Prostate gland (tissue), 2 donors: ENCODE results near the gene CDKN2B. TPM values are rescaled to one million over a fixed set of nuclear protein-coding genes. Genes with fewer than 3 reads are reported as not detected.

Experiments
- DNase-seq: peaks from one replicate; pipeline ENCODE4 v3.0.0-alpha.2; 2019; ENCODE audit warnings: low spot score
- H3K27ac ChIP-seq, 2 donors: fragments of 200-600 bp; sonication (generic); 2 replicates each; pipeline ENCODE4 v1.5.1; 2017 to 2019
- H3K27me3 ChIP-seq: fragments of 200-600 bp; sonication (generic); replicated peaks from 2 replicates; pipeline ENCODE4 v1.5.1; 2019; ENCODE audit not compliant: insufficient read depth
- H3K36me3 ChIP-seq, 2 donors: fragments of 200-600 bp; sonication (generic); 1 replicate in 1 of 2; 2 replicates in 1 of 2; pipeline versions ENCODE4 v1.5.1 to v1.8.1; 2017 to 2019
- H3K4me1 ChIP-seq: fragments of 200-600 bp; sonication (generic); replicated peaks from 2 replicates; pipeline ENCODE4 v1.5.1; 2019
- H3K4me3 ChIP-seq, 2 donors: fragments of 200-600 bp; sonication (generic); 2 replicates each; pipeline ENCODE4 v1.5.1; 2017 to 2019
- H3K9me3 ChIP-seq: fragments of 200-600 bp; sonication (generic); 2 replicates; pipeline ENCODE4 v1.5.1; 2017
- POLR2A ChIP-seq: fragments of 450-650 bp; IDR thresholded peaks from one replicate; pipeline ENCODE4 v1.6.1; 2016; ENCODE audit warnings: antibody characterized with exemption, mild to moderate bottlenecking
- POLR2AphosphoS5 ChIP-seq: sonication (generic); formaldehyde crosslinking; IDR thresholded peaks from one replicate; pipeline ENCODE4 v1.6.1; 2017; ENCODE audit warnings: antibody characterized with exemption
- WGBS: methylation state at CpG from one replicate; pipeline ENCODE4 v1.1.5; 2018; 5-methylcytosine and 5-hydroxymethylcytosine counted together
- intact Hi-C: fragments of 100-400 bp; cut with DNase I; formaldehyde crosslinking; loops from one replicate; pipeline ENCODE4 v1.14.2; 2022
- total RNA-seq, 2 donors: library from RNA; depleted of rRNA; stranded (reverse); fragments of >200 nt; gene quantifications; one replicate each; pipeline ENCODE4 v1.1.0, GENCODE V29; 2016
- TF ChIP-seq, protein P1 (sequence below), 4 experiments: fragments of 200-600 bp in 2 of 4; fragments of 450-650 bp in 2 of 4; sonication (generic) in 2 of 4; IDR thresholded peaks; 1 replicate in 3 of 4; 2 replicates in 1 of 4; pipeline ENCODE4 v1.5.1; 2016 to 2019; ENCODE audit warnings: antibody characterized with exemption in 4 of 4, mild to moderate bottlenecking in 2 of 4, moderate library complexity in 2 of 4

CDKN2B gene
- total RNA-seq, 2 donors from 2014 or later = 5.4 to 8.8 TPM

DNA sequence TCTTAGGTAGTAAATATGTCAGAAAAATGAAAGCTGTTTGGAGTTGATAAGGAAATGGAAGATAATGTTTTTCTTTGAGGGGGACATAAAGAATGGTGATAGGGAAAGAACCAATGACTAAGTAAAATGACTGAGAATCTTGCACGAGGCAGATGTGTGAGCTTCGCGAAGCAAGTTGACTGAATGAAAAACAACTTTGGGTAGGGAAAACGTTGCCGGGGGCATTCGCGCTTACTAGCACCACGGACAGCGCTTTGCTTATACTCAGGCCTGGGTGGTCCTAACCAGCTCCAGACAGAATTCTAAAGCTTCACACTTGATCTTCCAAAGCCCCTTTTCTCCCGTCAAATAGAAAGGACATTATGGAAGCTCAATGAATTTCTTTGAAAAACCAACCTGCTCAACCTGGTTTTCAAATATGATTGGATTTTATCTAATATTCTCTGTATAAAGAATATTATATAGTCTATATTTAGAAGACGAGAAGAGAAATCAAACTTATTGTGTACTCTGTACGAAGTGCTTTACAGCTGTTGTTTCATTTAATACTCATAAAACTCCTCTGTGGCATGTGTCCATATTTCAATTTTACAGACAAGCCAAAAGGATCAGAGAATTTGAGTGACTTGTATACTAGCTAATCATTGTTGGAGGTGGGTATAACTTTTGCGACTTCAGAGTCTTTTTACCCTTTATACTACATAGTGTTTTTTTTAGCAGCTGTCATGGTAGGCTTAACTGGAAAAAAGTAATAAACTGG is 1.9 kb upstream of the CDKN2B start:
- TF ChIP-seq POLR2AphosphoS5 = no peak
- TF ChIP-seq POLR2A = no peak
- TF ChIP-seq, protein P1, sequence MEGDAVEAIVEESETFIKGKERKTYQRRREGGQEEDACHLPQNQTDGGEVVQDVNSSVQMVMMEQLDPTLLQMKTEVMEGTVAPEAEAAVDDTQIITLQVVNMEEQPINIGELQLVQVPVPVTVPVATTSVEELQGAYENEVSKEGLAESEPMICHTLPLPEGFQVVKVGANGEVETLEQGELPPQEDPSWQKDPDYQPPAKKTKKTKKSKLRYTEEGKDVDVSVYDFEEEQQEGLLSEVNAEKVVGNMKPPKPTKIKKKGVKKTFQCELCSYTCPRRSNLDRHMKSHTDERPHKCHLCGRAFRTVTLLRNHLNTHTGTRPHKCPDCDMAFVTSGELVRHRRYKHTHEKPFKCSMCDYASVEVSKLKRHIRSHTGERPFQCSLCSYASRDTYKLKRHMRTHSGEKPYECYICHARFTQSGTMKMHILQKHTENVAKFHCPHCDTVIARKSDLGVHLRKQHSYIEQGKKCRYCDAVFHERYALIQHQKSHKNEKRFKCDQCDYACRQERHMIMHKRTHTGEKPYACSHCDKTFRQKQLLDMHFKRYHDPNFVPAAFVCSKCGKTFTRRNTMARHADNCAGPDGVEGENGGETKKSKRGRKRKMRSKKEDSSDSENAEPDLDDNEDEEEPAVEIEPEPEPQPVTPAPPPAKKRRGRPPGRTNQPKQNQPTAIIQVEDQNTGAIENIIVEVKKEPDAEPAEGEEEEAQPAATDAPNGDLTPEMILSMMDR (IDR thresholded peaks at IDR 0.05) = no peak
- no peak for DNase-seq
- intact Hi-C loops = no loop called here

DNA sequence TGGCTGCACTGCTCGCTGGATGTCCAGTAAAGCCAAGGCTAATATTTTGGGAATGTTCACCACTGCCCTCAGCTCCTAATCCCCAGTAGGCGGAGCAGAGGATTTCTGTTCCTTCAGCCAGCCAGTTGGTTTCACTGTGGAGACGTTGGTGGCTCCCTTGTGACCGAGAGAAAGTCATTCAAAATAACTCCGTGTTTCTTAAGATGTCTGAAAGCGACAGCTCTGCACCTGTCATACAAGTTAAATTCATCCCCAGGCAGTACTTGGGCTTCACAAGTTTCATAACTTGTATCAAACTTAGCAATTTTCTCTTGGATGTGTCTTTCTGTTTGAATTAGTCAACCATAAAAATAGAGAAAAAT is 382 bp upstream of the CDKN2B start:
- no peak for TF ChIP-seq POLR2A
- TF ChIP-seq, protein P1 (IDR thresholded peaks at IDR 0.05) = peak in 2 of 4 experiments; percentile 24 to 36
- intact Hi-C loops = loop anchor here (5.0 to 10.0 kb wide), 2 partner anchors 197 to 675 kb away; partner anchors contain the start of gene KLHL9
- peaks cover 8% of the 10 kb centered on the region for H3K27me3 ChIP-seq
- no peak for DNase-seq
- WGBS = 5% methylated on average over 6 of the region's 6 CpGs
- peak overlapping the region; percentile 49 to 66 for H3K4me3 ChIP-seq
- H3K27ac ChIP-seq = peak overlapping the region; percentile 89 to 92
- no peaks in the 10 kb centered on the region for H3K36me3 ChIP-seq
- H3K4me1 ChIP-seq = no peaks in the 10 kb centered on the region
- no peaks in the 10 kb centered on the region for H3K9me3 ChIP-seq

More for the DNA sequence above, 1.9 kb upstream of the CDKN2B start:
- no peaks in the 10 kb centered on the region for H3K9me3 ChIP-seq
- no peaks in the 10 kb centered on the region for H3K36me3 ChIP-seq
- WGBS = 14% methylated on average over 13 of the region's 13 CpGs
- H3K27me3 ChIP-seq = peaks cover 3% of the 10 kb centered on the region
- no peak overlapping the region for H3K27ac ChIP-seq
- no peak overlapping the region for H3K4me3 ChIP-seq
- H3K4me1 ChIP-seq = no peaks in the 10 kb centered on the region

DNA sequence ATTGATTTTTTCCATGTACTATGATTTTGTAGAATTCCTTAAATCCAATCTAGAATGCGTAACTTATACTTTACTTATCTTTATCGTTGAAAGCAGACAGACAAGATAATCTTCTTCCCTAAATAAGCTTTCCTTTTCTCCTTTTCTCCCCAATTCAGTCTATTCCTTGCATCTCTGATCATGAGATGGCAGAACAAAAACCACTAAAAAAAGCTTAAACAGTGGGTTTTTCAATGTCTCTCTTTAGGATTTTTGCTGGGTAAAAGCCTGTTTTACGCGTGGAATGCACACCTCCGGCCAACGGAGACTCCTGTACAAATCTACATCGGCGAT is 755 bp downstream of the CDKN2B start:
- Histone ChIP-seq H3K4me3 (peak overlapping the region; percentile 49 to 66), H3K27me3 (peaks cover 8% of the 10 kb centered on the region), H3K4me1 (no peaks in the 10 kb centered on the region), H3K36me3 (no peaks in the 10 kb centered on the region), H3K9me3 (no peaks in the 10 kb centered on the region), H3K27ac (peak overlapping the region; percentile 89 to 92)
- intact Hi-C loops = loop anchor here (5.0 to 10.0 kb wide), 2 partner anchors 196 to 674 kb away; partner anchors contain the start of gene KLHL9
- no peak for DNase-seq
- WGBS = 5% methylated on average over 8 of the region's 8 CpGs
- TF ChIP-seq POLR2AphosphoS5 (no peak), POLR2A (no peak)
- TF ChIP-seq, protein P1 (IDR thresholded peaks at IDR 0.05) = no peak

DNA sequence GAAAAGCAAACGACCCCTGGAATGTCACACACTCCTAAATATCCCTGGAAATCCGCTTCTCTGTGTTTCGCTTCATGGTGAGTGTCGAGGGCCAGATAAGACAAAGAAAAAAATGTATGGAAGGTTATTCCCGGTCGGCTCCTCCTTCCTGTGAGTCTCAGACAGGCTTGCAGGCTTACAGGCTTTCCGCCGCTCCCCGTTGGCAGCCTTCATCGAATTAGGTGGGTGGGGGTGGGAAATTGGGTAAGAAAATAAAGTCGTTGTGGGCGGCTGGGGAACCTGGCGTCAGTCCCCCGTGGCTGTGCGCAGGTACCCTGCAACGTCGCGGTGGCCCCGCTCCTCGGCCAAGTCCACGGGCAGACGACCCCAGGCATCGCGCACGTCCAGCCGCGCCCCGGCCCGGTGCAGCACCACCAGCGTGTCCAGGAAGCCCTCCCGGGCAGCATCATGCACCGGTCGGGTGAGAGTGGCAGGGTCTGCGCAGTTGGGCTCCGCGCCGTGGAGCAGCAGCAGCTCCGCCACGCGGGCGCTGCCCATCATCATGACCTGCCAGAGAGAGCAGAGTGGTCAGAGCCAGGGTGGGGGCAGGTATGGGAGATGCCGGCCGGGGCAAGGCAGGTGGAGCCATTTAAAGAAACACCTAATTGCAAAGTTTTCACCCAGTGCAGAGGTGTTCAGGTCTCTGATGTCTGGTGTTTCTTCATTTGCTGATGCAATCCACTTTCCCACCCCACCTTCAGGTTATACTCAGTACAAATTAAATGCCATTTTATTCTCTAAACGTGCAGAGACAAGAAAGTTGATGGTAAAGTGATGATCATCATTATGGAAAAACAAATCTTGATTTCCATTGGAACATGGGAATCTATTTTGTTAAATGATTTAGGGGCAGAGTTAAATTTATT is 3.2 kb downstream of the CDKN2B start:
- intact Hi-C loops = loop anchor here (5.0 to 10.0 kb wide), 2 partner anchors 194 to 671 kb away; partner anchors contain the start of gene KLHL9
- peaks cover 8% of the 10 kb centered on the region for H3K27me3 ChIP-seq

More for the DNA sequence above, 3.2 kb downstream of the CDKN2B start:
- Histone ChIP-seq H3K4me3 (no peak overlapping the region), H3K27ac (no peak overlapping the region), H3K36me3 (no peaks in the 10 kb centered on the region), H3K9me3 (no peaks in the 10 kb centered on the region), H3K4me1 (no peaks in the 10 kb centered on the region)
- TF ChIP-seq, protein P1 (IDR thresholded peaks at IDR 0.05) = no peak
- TF ChIP-seq POLR2AphosphoS5 (no peak), POLR2A (no peak)
- 29% methylated on average over 38 of the region's 44 CpGs for WGBS
- DNase-seq = no peak
